SK-N-SH treated with all-trans-retinoic acid at 6 μM for 48 hours (cell line): ENCODE data around the gene SUSD6.
"Not testable (repeated sequence)": the region's sequence is repeated elsewhere in the genome, so short reads cannot be mapped to it uniquely, and the experiment has no call there.

ENCODE experiments used
- ATAC-seq: fragments of 200-7000 bp; cut with Tn5 transposase; 3 replicates; pipeline ENCODE4 v1.9.1; 2020; ENCODE audit warnings: mild to moderate bottlenecking, moderate library complexity
- ARNTL ChIP-seq: fragments of 450-650 bp; formaldehyde crosslinking; IDR thresholded peaks from 2 replicates; pipeline ENCODE4 v1.5.0; 2020; ENCODE audit warnings: low read depth, mild to moderate bottlenecking, moderate library complexity, borderline replicate concordance
- BACH2 ChIP-seq: fragments of 250-450 bp; sonication (Bioruptor Pico); IDR thresholded peaks from 2 replicates; pipeline ENCODE4 v1.9.0; 2021; ENCODE audit warnings: mild to moderate bottlenecking, borderline replicate concordance
- CREB5 ChIP-seq: fragments of 250-450 bp; sonication (Bioruptor Pico); IDR thresholded peaks from 2 replicates; pipeline ENCODE4 v1.5.1; 2020; ENCODE audit warnings: low read depth, mild to moderate bottlenecking, moderate library complexity
- CSDC2 ChIP-seq: fragments of 250-450 bp; sonication (Bioruptor Pico); IDR thresholded peaks from 2 replicates; pipeline ENCODE4 v1.5.0; 2020; ENCODE audit warnings: mild to moderate bottlenecking, moderate library complexity
- ESRRG ChIP-seq: fragments of 250-450 bp; sonication (Bioruptor Pico); IDR thresholded peaks from 2 replicates; pipeline ENCODE4 v1.6.1; 2021; ENCODE audit warnings: mild to moderate bottlenecking
- GLIS3 ChIP-seq: fragments of 250-450 bp; sonication (Bioruptor Pico); IDR thresholded peaks from 2 replicates; pipeline ENCODE4 v1.5.0; 2020; ENCODE audit warnings: mild to moderate bottlenecking, moderate library complexity
- ISL1 ChIP-seq: fragments of 250-450 bp; sonication (Bioruptor Pico); IDR thresholded peaks from 2 replicates; pipeline ENCODE4 v2.1.2; 2022; ENCODE audit warnings: mild to moderate bottlenecking, moderate library complexity
- OSR1 ChIP-seq: fragments of 250-450 bp; sonication (Bioruptor Pico); IDR thresholded peaks from 2 replicates; pipeline ENCODE4 v1.8.0; 2022; ENCODE audit warnings: moderate library complexity, mild to moderate bottlenecking, inconsistent platforms
- POU6F1 ChIP-seq: fragments of 250-450 bp; sonication (Bioruptor Pico); IDR thresholded peaks from 2 replicates; pipeline ENCODE4 v1.8.0; 2021; ENCODE audit warnings: low read depth, mild to moderate bottlenecking, moderate library complexity, borderline replicate concordance
- PPARA ChIP-seq: fragments of 250-450 bp; sonication (Bioruptor Pico); IDR thresholded peaks from 2 replicates; pipeline ENCODE4 v1.5.0; 2020; ENCODE audit warnings: mild to moderate bottlenecking, borderline replicate concordance
- RARB ChIP-seq: fragments of 250-450 bp; sonication (Bioruptor Pico); IDR thresholded peaks from 2 replicates; pipeline ENCODE4 v1.8.0; 2021; ENCODE audit warnings: mild to moderate bottlenecking, moderate library complexity
- SNAI2 ChIP-seq: fragments of 250-450 bp; sonication (Bioruptor Pico); IDR thresholded peaks from 2 replicates; pipeline ENCODE4 v1.5.0; 2020; ENCODE audit warnings: mild to moderate bottlenecking, moderate library complexity
- TCF4 ChIP-seq: fragments of 250-450 bp; sonication (Bioruptor Pico); IDR thresholded peaks from 2 replicates; pipeline ENCODE4 v1.8.0; 2021; ENCODE audit warnings: mild to moderate bottlenecking, moderate library complexity, borderline replicate concordance
- TOX ChIP-seq: fragments of 250-450 bp; sonication (Bioruptor Pico); IDR thresholded peaks from 2 replicates; pipeline ENCODE4 v1.8.0; 2021; ENCODE audit warnings: mild to moderate bottlenecking, moderate library complexity, borderline replicate concordance
- TSHZ2 ChIP-seq: fragments of 250-450 bp; sonication (Bioruptor Pico); IDR thresholded peaks from 2 replicates; pipeline ENCODE4 v1.5.0; 2020; ENCODE audit warnings: mild to moderate bottlenecking, moderate library complexity
- ZC3H10 ChIP-seq: fragments of 250-450 bp; sonication (Bioruptor Pico); IDR thresholded peaks from 2 replicates; pipeline ENCODE4 v1.5.1; 2021; ENCODE audit warnings: mild to moderate bottlenecking, moderate library complexity
- ZFP3 ChIP-seq: fragments of 250-450 bp; sonication (Bioruptor Pico); IDR thresholded peaks from 2 replicates; pipeline ENCODE4 v1.5.0; 2020; ENCODE audit warnings: mild to moderate bottlenecking, moderate library complexity
- ZFP30 ChIP-seq: fragments of 450-650 bp; formaldehyde crosslinking; IDR thresholded peaks from 2 replicates; pipeline ENCODE4 v1.5.0; 2022; ENCODE audit warnings: mild to moderate bottlenecking, moderate library complexity
- ZNF565 ChIP-seq: fragments of 450-650 bp; formaldehyde crosslinking; conservative IDR thresholded peaks from 2 replicates; pipeline ENCODE4 v1.5.0; 2020; ENCODE audit warnings: low read depth, mild to moderate bottlenecking, moderate library complexity
- ZNF70 ChIP-seq: fragments of 450-650 bp; formaldehyde crosslinking; IDR thresholded peaks from 2 replicates; pipeline ENCODE4 v1.5.0; 2020; ENCODE audit warnings: mild to moderate bottlenecking, moderate library complexity
- ZNF8 ChIP-seq: fragments of 450-650 bp; formaldehyde crosslinking; IDR thresholded peaks from 2 replicates; pipeline ENCODE4 v1.5.0; 2020; ENCODE audit warnings: mild to moderate bottlenecking, moderate library complexity
- TF ChIP-seq, protein P1 (sequence below): fragments of 250-450 bp; sonication (Bioruptor Pico); IDR thresholded peaks from 2 replicates; pipeline ENCODE4 v1.5.1; 2021; ENCODE audit warnings: mild to moderate bottlenecking, moderate library complexity
- TF ChIP-seq, protein P2 (sequence below): fragments of 250-450 bp; sonication (Bioruptor Pico); IDR thresholded peaks from 2 replicates; pipeline ENCODE4 v1.8.0; 2020; ENCODE audit warnings: mild to moderate bottlenecking, moderate library complexity, borderline replicate concordance

The SUSD6 gene

GRCh38 chr14:69715725-69716477 lies 104.5 kb downstream of the SUSD6 start:
- TF ChIP-seq TCF4 (CRISPR knock-in tag) (peak; percentile 58), PPARA (no peak), ISL1 (CRISPR knock-in tag) (peak; percentile 46), ZFP3 (CRISPR knock-in tag) (0 out of 2 replicates have a peak, but pooled peaks have one; percentile 21), POU6F1 (CRISPR knock-in tag) (no peak), ZC3H10 (CRISPR knock-in tag) (0 out of 2 replicates have a peak, but pooled peaks have one; percentile 14), ZNF70 (CRISPR knock-in tag) (no peak), BACH2 (no peak), OSR1 (CRISPR knock-in tag) (no peak), RARB (CRISPR knock-in tag) (no peak), ZNF565 (CRISPR knock-in tag) (no peak), TSHZ2 (CRISPR knock-in tag) (no peak), ZFP30 (no peak), GLIS3 (CRISPR knock-in tag) (no peak; the same call in 1 of the 2 replicates), SNAI2 (CRISPR knock-in tag) (0 out of 2 replicates have a peak, but pooled peaks have one; percentile 13), CREB5 (CRISPR knock-in tag) (no peak), ARNTL (CRISPR knock-in tag) (no peak), ESRRG (no peak), ZNF8 (CRISPR knock-in tag) (0 out of 2 replicates have a peak, but pooled peaks have one; percentile 35), TOX (CRISPR knock-in tag) (no peak), CSDC2 (CRISPR knock-in tag) (0 out of 2 replicates have a peak, but pooled peaks have one; percentile 8)
- TF ChIP-seq, protein P1, sequence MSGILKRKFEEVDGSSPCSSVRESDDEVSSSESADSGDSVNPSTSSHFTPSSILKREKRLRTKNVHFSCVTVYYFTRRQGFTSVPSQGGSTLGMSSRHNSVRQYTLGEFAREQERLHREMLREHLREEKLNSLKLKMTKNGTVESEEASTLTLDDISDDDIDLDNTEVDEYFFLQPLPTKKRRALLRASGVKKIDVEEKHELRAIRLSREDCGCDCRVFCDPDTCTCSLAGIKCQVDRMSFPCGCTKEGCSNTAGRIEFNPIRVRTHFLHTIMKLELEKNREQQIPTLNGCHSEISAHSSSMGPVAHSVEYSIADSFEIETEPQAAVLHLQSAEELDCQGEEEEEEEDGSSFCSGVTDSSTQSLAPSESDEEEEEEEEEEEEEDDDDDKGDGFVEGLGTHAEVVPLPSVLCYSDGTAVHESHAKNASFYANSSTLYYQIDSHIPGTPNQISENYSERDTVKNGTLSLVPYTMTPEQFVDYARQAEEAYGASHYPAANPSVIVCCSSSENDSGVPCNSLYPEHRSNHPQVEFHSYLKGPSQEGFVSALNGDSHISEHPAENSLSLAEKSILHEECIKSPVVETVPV (CRISPR knock-in tag) = no peak
- TF ChIP-seq, protein P2, sequence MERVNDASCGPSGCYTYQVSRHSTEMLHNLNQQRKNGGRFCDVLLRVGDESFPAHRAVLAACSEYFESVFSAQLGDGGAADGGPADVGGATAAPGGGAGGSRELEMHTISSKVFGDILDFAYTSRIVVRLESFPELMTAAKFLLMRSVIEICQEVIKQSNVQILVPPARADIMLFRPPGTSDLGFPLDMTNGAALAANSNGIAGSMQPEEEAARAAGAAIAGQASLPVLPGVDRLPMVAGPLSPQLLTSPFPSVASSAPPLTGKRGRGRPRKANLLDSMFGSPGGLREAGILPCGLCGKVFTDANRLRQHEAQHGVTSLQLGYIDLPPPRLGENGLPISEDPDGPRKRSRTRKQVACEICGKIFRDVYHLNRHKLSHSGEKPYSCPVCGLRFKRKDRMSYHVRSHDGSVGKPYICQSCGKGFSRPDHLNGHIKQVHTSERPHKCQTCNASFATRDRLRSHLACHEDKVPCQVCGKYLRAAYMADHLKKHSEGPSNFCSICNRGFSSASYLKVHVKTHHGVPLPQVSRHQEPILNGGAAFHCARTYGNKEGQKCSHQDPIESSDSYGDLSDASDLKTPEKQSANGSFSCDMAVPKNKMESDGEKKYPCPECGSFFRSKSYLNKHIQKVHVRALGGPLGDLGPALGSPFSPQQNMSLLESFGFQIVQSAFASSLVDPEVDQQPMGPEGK = no peak
- peak; percentile 85 for ATAC-seq

DNA sequence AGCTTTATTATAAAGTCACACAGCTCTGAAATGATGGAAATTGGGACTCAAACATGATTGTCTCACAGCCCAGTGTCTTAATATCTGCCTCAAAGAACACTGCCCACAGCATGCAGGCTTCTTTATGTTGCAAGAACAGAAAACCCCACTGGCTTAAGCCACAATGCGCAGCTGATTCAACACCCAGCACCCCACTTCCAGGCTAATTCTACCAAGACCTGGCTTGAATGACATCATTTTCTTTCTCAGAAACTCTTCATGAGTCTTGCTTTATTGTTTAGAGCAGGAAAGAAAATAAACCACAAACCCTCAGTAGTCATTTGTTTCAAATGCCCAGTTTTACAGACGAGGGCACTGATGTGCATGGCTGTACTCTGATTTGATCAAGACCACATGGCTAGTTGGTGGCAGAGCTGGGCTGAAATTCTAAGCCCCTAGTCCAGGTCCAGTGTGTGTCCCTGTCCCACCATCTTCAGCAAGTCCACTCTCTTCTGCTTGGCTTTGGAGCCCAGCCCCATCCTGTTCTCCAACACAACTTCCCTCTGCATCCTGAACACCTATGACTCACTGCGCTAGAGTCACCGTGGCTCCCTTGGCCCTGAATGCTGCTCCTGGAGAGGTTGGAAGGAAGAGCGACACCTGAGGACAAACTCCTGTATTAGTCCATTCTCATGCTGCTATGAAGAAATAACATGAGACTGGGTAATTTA lies 105.2 kb downstream of the SUSD6 start:
- peak; percentile 28 for ATAC-seq
- no peak for TF ChIP-seq TCF4 (CRISPR knock-in tag)

DNA sequence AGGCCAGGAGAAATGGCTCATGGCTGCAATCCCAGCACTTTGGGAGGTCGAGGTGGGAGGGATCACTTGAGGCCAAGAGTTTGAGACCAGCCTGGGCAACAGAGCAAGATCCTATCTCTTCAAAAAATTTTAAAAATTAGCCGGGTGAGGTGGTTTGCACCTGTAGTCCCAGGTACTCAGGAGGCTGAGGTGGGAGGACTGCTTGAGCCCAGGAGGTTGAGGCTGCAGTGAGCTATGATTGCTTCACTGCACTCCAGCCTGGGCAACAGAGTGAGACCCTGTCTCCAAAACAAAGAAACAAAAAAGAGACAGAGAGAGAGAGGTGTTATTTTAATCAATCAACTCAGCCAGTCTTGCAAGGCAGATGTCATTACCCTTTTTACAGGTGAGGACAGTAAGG lies 107.2 kb downstream of the SUSD6 start:
- not testable (repeated sequence) for ATAC-seq
